ENCODE data around the gene SCNN1B.
"Not testable (repeated sequence)": the region's sequence is repeated elsewhere in the genome, so short reads cannot be mapped to it uniquely, and the experiment has no call there.

SCNN1B gene

DNA sequence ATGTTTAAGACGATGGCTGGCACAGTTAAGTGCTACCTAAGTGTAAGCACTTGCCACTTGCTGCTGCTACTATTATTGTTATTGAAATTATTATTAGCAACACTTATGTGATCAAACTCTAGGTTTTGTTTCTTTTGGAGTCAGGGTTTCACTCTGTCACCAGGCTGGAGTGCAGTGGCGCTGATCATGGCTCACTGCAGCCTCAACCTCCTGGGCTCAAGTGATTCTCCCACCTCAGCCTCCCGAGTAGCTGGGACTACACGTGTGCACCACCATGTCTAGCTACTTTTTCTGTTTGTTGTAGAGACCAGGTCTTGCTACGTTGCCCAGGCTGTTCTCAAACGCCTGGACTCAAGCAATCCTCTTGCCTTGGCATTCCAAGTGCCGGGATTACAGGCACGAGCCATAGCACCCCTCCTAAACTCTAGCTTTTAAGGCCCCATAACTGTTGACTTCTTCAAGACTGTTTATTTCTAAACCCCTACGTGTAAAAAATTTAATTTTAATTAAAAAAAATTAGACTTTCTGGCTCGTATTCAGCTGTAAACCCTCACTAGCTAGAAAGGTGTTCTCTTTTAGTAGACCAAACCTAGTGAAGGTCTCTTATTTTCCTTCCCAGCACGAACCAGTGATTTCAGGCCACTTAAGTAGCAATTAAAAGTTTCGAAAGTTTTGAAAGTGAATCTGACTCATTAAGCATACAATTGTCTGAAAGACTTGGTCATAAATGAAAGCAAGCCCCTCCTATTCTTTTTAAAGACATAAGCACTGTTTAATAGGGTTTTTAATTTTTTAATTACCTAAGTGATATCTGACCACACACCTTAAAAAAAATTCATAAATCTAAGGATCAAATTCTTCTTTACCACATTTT lies 11.7 kb upstream of the SCNN1B start:
- TF ChIP-seq, protein P1, sequence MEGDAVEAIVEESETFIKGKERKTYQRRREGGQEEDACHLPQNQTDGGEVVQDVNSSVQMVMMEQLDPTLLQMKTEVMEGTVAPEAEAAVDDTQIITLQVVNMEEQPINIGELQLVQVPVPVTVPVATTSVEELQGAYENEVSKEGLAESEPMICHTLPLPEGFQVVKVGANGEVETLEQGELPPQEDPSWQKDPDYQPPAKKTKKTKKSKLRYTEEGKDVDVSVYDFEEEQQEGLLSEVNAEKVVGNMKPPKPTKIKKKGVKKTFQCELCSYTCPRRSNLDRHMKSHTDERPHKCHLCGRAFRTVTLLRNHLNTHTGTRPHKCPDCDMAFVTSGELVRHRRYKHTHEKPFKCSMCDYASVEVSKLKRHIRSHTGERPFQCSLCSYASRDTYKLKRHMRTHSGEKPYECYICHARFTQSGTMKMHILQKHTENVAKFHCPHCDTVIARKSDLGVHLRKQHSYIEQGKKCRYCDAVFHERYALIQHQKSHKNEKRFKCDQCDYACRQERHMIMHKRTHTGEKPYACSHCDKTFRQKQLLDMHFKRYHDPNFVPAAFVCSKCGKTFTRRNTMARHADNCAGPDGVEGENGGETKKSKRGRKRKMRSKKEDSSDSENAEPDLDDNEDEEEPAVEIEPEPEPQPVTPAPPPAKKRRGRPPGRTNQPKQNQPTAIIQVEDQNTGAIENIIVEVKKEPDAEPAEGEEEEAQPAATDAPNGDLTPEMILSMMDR (IDR thresholded peaks at IDR 0.05): no peak
- H3K27me3 Mint-ChIP-seq (ENCODE audit: low read depth, poor library complexity): peaks cover 29% of the 10 kb centered on the region
- H3K4me3 Mint-ChIP-seq: no peak overlapping the region
- DNase-seq: no peak
- H3K36me3 Mint-ChIP-seq (ENCODE audit: low read depth): no peaks in the 10 kb centered on the region
- H3K27ac Mint-ChIP-seq: no peak overlapping the region
- no peaks in the 10 kb centered on the region for H3K4me1 Mint-ChIP-seq
- H3K9me3 Mint-ChIP-seq: no peaks in the 10 kb centered on the region

DNA sequence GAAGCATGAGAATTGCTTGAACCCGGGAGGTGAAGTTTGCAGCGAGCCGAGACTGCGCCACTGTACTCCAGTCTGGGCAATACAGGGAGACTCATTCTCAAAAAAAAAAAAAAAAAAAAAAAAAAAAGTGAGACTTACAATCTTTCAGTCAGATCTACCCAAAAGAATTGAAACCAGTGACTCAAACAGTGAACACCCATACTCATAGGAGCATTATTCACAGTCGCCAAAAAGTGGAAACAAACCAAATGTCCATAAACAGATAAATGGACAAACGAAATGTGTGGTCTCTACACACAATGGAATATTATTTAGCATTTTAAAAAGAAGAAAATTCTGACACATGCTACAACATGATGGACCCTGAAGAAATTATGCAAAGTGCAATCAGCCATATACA lies 9.1 kb upstream of the SCNN1B start:
- Mint-ChIP-seq H3K4me3 (no peak overlapping the region), H3K9me3 (no peaks in the 10 kb centered on the region), H3K27ac (no peak overlapping the region), H3K4me1 (no peaks in the 10 kb centered on the region), H3K27me3 (ENCODE audit: low read depth, poor library complexity) (peaks cover 25% of the 10 kb centered on the region), H3K36me3 (ENCODE audit: low read depth) (no peaks in the 10 kb centered on the region)
- TF ChIP-seq, protein P1 (IDR thresholded peaks at IDR 0.05): no peak
- no peak for DNase-seq

DNA sequence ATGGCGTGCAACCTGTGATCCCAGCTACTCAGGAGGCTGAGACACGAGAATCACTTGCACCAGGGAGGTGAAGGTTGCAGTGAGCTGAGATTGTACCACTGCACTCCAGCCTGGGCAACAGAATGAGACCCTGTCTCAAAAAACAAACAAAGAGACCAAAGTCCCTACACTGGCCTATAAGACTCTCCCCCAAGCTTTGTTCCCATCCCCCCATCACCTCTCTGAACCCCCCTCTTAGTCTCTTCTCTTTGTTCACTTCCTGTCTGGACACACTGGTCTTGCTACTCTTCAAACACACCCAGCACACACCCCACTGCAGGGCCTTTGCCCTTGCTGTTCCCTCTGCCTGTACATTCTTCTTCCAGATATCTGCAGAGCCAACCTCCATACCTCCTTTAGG lies 7.8 kb upstream of the SCNN1B start:
- H3K36me3 Mint-ChIP-seq (ENCODE audit: low read depth): no peaks in the 10 kb centered on the region
- peaks cover 28% of the 10 kb centered on the region for H3K27me3 Mint-ChIP-seq (ENCODE audit: low read depth, poor library complexity)
- DNase-seq: no peak
- H3K4me3 Mint-ChIP-seq: no peak overlapping the region
- H3K9me3 Mint-ChIP-seq: no peaks in the 10 kb centered on the region
- TF ChIP-seq, protein P1 (IDR thresholded peaks at IDR 0.05): no peak
- H3K27ac Mint-ChIP-seq: no peak overlapping the region
- no peaks in the 10 kb centered on the region for H3K4me1 Mint-ChIP-seq

DNA sequence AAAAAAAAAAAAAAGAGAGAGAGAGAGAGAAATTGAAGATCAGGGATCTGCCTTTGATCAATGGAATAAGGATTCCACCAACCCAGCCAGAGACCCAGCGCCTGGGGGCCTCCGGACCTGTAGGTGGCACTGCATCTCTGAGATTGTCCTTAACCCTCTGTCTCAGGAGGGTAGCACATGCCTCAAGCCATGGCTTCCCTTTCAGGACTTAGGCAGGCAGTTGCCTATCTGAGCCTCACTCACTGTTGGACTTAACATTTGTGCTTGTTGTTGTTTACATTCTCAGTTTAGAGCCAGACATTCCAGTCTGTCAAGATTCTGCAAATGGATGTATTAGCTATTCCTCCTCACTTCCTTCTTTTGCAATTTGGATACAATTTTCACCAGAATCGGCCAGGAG lies 5.1 kb upstream of the SCNN1B start:
- no peak overlapping the region for H3K27ac Mint-ChIP-seq
- DNase-seq: no peak
- no peaks in the 10 kb centered on the region for H3K9me3 Mint-ChIP-seq
- no peaks in the 10 kb centered on the region for H3K36me3 Mint-ChIP-seq (ENCODE audit: low read depth)
- H3K4me3 Mint-ChIP-seq: no peak overlapping the region
- peaks cover 46% of the 10 kb centered on the region for H3K27me3 Mint-ChIP-seq (ENCODE audit: low read depth, poor library complexity)
- peaks cover 8% of the 10 kb centered on the region for H3K4me1 Mint-ChIP-seq
- TF ChIP-seq, protein P1 (IDR thresholded peaks at IDR 0.05): no peak

DNA sequence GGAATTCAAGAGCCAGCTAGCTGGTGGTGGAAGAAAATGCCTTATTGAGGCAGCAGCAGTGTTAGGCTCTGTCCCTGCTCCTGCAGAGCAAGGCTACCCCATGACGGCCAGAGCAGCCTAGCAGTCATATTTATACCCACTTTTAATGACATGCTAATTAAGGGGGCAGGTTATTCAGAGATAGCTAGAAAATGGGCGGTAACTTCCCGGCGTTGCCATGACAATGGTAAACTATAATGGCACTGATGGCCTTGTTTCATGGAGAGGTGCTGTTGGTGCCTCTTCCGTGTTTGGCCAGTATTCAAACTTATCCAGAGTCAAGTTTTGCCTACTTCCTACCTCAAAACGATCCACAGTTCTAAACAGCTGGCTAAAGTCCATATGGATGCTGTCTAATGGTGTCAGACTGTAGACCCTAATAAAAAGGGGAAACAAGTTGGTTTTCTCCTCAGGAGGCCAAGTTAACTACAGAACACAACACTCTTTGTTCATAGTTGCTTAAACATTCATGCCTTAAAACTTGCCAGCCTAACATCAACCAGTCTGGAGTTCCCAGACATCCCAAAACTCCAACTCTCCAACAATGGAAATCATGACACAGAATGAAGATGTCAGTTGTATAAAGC lies 3.7 kb upstream of the SCNN1B start:
- H3K36me3 Mint-ChIP-seq (ENCODE audit: low read depth): no peaks in the 10 kb centered on the region
- no peak overlapping the region for H3K27ac Mint-ChIP-seq
- DNase-seq: no peak
- TF ChIP-seq, protein P1 (IDR thresholded peaks at IDR 0.05): no peak
- peaks cover 60% of the 10 kb centered on the region for H3K27me3 Mint-ChIP-seq (ENCODE audit: low read depth, poor library complexity)
- no peaks in the 10 kb centered on the region for H3K9me3 Mint-ChIP-seq
- no peak overlapping the region for H3K4me3 Mint-ChIP-seq
- H3K4me1 Mint-ChIP-seq: peaks cover 8% of the 10 kb centered on the region

DNA sequence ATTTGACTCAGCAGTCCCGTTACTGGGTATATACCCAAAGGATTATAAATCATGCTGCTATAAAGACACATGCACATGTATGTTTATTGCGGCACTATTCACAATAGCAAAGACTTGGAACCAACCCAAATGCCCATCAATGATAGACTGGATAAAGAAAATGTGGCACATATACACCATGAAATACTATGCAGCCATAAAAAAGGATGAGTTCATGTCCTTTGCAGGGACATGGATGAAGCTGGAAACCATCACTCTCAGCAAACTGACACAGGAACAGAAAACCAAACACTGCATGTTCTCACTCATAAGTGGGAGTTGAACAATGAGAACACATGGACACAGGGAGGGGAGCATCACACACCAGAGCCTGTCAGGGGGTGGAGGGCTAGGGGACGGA lies 2.3 kb upstream of the SCNN1B start:
- not testable (repeated sequence) for H3K4me1 Mint-ChIP-seq; DNase-seq; H3K36me3 Mint-ChIP-seq (ENCODE audit: low read depth); H3K27ac Mint-ChIP-seq; H3K9me3 Mint-ChIP-seq; H3K4me3 Mint-ChIP-seq
- H3K27me3 Mint-ChIP-seq (ENCODE audit: low read depth, poor library complexity): peaks cover 74% of the 10 kb centered on the region
